Fibroblast of peridontal ligament (primary cell): Measurements from ENCODE around the gene EFCAB3.
"Not testable (repeated sequence)": the region's sequence is repeated elsewhere in the genome, so short reads cannot be mapped to it uniquely, and the experiment has no call there.

Experiments used
- DNase-seq: peaks from one replicate; pipeline ENCODE4 v3.0.0-alpha.2; 2010; ENCODE audit errors: extremely low read depth

The EFCAB3 gene

GRCh38 chr17:62464422-62464821 lies 84.1 kb downstream of the EFCAB3 start:
- DNase-seq: not testable (repeated sequence)

GRCh38 chr17:62465271-62465670 lies 84.9 kb downstream of the EFCAB3 start:
- not testable (repeated sequence) for DNase-seq
